SIG-M5 treated with dmso at 0.1 percent for 504 hours (cell line): ENCODE results near the gene LYPD6B.
"Not testable (repeated sequence)": the region's sequence is repeated elsewhere in the genome, so short reads cannot be mapped to it uniquely, and the experiment has no call there.

Experiments
- DNase-seq: peaks from one replicate; lab custom pipeline; 2025; ENCODE audit not compliant: unreplicated experiment; lab: John Stamatoyannopoulos, UW

LYPD6B gene

GRCh38 chr2:149256877-149257276, 218.4 kb downstream of the LYPD6B start:
- not testable (repeated sequence) for DNase-seq

GRCh38 chr2:149258531-149258930, 220.0 kb downstream of the LYPD6B start:
- peak; percentile 9 for DNase-seq

DNA sequence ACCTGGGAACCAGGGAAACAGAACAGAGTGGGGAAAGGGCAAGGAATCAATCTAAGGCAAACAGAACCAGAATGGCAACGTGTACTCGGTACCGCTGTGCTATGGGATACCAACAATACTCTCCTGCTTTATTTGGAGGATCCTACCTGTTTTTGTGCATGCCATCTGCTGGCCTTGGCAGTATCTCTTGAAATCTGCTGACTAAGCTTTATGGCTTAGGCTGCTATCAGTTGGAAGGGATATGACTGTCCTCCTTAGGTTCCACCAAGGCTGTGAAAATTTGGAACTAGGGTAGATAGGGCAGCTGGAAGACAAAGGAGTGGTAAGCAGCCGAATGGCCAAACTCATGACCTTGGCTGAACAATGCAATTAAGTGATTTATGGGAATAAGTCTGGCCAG, 220.6 kb downstream of the LYPD6B start:
- no peak for DNase-seq

DNA sequence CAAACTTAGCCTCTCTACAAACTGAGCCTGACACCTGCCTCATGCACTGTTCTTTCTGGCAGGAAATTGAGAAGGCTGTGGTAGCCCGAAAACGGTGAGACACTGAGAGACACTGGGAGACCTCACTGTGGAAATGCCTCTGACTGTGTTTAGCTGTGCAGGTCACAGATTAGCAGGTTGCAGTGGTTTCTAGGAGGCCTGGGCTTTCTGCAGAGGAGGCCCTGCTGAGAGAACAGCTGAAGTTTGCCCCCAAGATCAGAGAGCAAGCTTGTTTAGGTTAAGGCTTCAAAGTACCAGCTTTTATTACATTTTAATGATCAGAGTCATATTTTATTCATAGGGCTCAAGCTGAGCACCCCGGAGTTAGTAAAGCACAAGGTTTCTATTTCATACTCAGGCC, 223.2 kb downstream of the LYPD6B start:
- DNase-seq = no peak
